HFFc6 (cell line): ENCODE data around the gene MRGPRX3. TPM values are rescaled to one million over a fixed set of nuclear protein-coding genes. Genes with fewer than 3 reads are reported as not detected.
"Not testable (repeated sequence)": the region's sequence is repeated elsewhere in the genome, so short reads cannot be mapped to it uniquely, and the experiment has no call there.

Source experiments
- DNase-seq: peaks from one replicate; pipeline ENCODE4 v3.0.0-alpha.2; 2018
- H3K27ac Mint-ChIP-seq: 2 replicates; pipeline ENCODE4 v1.8.0; 2020; ENCODE audit warnings: mild to moderate bottlenecking, mixed read lengths
- H3K27me3 Mint-ChIP-seq: 2 replicates; pipeline ENCODE4 v1.8.0; 2021; ENCODE audit warnings: mild to moderate bottlenecking, moderate library complexity, mixed read lengths; ENCODE audit not compliant: insufficient read depth
- H3K36me3 Mint-ChIP-seq: 2 replicates; pipeline ENCODE4 v1.8.0; 2021; ENCODE audit warnings: low read depth, mixed read lengths
- H3K4me1 Mint-ChIP-seq: 2 replicates; pipeline ENCODE4 v1.8.0; 2020; ENCODE audit warnings: low read depth, mixed read lengths
- H3K4me3 Mint-ChIP-seq: 2 replicates; pipeline ENCODE4 v1.8.0; 2020; ENCODE audit warnings: mild to moderate bottlenecking, moderate library complexity, mixed read lengths
- H3K9me3 Mint-ChIP-seq: 2 replicates; pipeline ENCODE4 v1.8.0; 2020; ENCODE audit warnings: mild to moderate bottlenecking, mixed read lengths
- total RNA-seq, 6 experiments: library from RNA; stranded (reverse); fragmentation: NEBNext Ultra II Directional; extraction: Animal tissue kit (Norgen Biotek cat#: 25700); gene quantifications; 2 replicates in 1 of 6; 3 replicates in 5 of 6; pipeline ENCODE4 v1.2.3, GENCODE V29; 2021
- TF ChIP-seq, protein P1 (sequence below): fragments of 200-600 bp; sonication (generic); IDR thresholded peaks from 2 replicates; pipeline ENCODE4 v1.5.0; 2021; ENCODE audit warnings: antibody characterized with exemption, mild to moderate bottlenecking

Gene MRGPRX3
- total RNA-seq, 6 experiments from 2014 or later, result not detected

DNA sequence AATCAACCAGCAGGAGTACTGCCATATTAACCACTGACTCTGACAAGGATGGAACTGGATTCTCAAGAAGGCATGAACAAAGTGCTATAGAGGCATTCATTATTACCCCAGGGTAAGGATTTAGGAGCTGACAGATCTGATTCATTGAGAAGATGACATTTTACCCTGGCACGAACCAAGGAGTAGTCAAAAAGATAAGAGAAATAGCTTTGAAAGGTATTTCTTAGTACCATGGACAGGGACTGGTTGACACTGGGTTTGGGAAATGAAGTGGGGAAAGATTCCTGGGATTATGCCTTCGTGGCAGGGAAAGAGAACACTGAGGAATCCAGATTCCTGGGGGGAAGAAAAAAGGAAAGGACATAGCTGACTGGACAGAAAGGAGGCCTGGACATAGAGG is 21.4 kb upstream of the MRGPRX3 start:
- H3K9me3 Mint-ChIP-seq, result no peaks in the 10 kb centered on the region
- no peak overlapping the region for H3K27ac Mint-ChIP-seq
- no peaks in the 10 kb centered on the region for H3K36me3 Mint-ChIP-seq
- no peak for DNase-seq
- no peak overlapping the region for H3K4me3 Mint-ChIP-seq
- TF ChIP-seq, protein P1, sequence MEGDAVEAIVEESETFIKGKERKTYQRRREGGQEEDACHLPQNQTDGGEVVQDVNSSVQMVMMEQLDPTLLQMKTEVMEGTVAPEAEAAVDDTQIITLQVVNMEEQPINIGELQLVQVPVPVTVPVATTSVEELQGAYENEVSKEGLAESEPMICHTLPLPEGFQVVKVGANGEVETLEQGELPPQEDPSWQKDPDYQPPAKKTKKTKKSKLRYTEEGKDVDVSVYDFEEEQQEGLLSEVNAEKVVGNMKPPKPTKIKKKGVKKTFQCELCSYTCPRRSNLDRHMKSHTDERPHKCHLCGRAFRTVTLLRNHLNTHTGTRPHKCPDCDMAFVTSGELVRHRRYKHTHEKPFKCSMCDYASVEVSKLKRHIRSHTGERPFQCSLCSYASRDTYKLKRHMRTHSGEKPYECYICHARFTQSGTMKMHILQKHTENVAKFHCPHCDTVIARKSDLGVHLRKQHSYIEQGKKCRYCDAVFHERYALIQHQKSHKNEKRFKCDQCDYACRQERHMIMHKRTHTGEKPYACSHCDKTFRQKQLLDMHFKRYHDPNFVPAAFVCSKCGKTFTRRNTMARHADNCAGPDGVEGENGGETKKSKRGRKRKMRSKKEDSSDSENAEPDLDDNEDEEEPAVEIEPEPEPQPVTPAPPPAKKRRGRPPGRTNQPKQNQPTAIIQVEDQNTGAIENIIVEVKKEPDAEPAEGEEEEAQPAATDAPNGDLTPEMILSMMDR, result no peak
- peaks cover 11% of the 10 kb centered on the region for H3K27me3 Mint-ChIP-seq
- peaks cover 13% of the 10 kb centered on the region for H3K4me1 Mint-ChIP-seq

DNA sequence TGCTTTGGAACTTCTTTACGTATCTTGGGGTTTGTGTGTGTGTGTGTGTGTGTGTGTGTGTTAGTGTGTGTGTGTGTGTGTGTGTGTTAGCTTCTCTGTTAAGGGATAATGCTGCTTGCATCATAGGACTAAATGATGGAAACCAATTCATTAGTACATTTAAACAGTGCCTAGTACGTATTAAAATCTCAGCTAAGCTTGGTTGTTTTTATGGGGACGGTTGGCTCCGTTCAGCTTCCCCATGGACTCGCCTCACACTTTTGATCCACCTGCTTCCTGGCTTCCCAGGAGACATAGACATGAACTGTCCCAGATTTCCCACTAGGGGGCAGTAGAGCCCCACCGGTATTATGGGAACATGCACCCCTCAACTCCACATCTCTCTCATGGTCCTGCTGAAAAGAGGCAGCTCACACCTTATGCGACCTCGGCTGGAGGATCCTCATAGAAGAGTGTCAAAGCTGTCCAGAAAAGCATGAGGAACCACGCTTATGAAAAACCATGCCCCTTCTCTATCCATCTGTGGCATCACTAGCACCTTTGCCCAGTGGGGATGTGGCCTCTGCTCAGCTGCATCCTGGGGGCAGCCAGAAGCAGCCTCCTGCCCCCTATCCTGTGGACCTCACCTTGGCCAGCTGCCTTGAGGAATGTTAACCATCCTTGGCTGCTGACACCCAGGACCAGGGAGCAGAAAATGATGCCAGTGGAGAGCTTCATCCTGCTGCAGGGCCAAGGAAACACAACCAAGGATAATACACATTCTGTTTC is 16.8 kb upstream of the MRGPRX3 start:
- H3K27me3 Mint-ChIP-seq, result peaks cover 15% of the 10 kb centered on the region
- H3K9me3 Mint-ChIP-seq, result no peaks in the 10 kb centered on the region
- no peak overlapping the region for H3K4me3 Mint-ChIP-seq
- no peak overlapping the region for H3K27ac Mint-ChIP-seq
- DNase-seq, result peak; percentile 47
- no peaks in the 10 kb centered on the region for H3K4me1 Mint-ChIP-seq
- H3K36me3 Mint-ChIP-seq, result no peaks in the 10 kb centered on the region
- TF ChIP-seq, protein P1, result peak; percentile 93

DNA sequence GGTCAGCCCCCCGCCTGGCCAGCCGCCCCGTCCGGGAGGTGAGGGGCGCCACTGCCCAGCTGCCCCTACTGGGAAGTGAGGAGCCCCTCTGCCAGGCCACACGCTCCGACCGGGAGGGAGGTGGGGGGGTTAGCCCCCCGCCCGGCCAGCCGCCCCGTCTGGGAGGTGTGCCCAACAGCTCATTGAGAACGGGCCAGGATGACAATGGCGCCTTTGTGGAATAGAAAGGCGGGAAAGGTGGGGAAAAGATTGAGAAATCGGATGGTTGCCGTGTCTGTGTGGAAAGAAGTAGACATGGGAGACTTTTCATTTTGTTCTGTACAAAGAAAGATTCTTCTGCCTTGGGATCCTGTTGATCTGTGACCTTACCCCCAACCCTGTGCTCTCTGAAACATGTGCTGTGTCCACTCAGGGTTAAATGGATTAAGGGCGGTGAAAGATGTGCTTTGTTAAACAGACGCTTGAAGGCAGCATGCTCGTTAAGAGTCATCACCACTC is 11.0 kb upstream of the MRGPRX3 start:
- not testable (repeated sequence) for H3K4me3 Mint-ChIP-seq, H3K27ac Mint-ChIP-seq, H3K36me3 Mint-ChIP-seq, DNase-seq, H3K4me1 Mint-ChIP-seq, H3K9me3 Mint-ChIP-seq
- peaks cover 10% of the 10 kb centered on the region for H3K27me3 Mint-ChIP-seq

DNA sequence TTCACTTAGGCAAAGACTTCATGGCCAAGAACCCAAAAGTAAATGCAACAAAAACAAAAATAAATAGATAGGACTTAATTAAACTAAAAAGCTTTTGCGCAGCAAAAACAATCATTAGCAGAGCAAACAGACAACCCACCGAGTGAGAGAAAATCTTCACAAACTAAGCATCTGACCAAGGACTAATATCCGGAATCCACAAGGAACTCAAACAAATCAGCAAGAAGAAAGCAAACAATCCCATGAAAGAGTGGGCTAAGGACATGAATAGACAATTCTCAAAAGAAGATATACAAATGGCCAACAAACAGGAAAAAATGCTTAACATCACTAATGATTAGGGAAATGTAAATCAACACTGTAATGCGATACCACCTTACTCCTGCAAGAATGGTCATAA is 1.3 kb upstream of the MRGPRX3 start:
- not testable (repeated sequence) for H3K4me1 Mint-ChIP-seq, DNase-seq, H3K36me3 Mint-ChIP-seq, H3K27ac Mint-ChIP-seq, H3K4me3 Mint-ChIP-seq, H3K9me3 Mint-ChIP-seq
- peaks cover 23% of the 10 kb centered on the region for H3K27me3 Mint-ChIP-seq

DNA sequence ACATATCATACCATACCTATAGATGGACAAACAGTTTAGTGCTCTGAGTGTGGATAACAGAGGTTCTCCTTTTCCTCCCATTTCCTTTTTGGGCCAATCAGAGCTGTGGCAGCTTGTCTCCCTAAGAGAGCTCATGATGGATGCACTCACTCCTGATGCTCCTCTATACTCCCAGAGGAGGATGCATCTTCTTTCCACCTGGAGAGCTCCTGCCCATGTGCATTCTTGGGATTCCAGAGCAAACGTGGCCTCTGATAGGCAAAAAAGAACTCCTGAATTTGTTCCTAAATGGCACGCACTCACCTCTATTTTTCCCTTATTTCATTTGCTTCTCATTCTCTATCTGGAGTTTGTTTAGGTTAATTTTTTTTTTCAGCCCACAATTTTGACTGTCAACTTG is 2.9 kb downstream of the MRGPRX3 start:
- TF ChIP-seq, protein P1, result no peak
- Mint-ChIP-seq H3K27me3 (peaks cover 24% of the 10 kb centered on the region), H3K9me3 (no peaks in the 10 kb centered on the region), H3K27ac (no peak overlapping the region), H3K36me3 (no peaks in the 10 kb centered on the region), H3K4me1 (no peaks in the 10 kb centered on the region), H3K4me3 (no peak overlapping the region)
- no peak for DNase-seq

DNA sequence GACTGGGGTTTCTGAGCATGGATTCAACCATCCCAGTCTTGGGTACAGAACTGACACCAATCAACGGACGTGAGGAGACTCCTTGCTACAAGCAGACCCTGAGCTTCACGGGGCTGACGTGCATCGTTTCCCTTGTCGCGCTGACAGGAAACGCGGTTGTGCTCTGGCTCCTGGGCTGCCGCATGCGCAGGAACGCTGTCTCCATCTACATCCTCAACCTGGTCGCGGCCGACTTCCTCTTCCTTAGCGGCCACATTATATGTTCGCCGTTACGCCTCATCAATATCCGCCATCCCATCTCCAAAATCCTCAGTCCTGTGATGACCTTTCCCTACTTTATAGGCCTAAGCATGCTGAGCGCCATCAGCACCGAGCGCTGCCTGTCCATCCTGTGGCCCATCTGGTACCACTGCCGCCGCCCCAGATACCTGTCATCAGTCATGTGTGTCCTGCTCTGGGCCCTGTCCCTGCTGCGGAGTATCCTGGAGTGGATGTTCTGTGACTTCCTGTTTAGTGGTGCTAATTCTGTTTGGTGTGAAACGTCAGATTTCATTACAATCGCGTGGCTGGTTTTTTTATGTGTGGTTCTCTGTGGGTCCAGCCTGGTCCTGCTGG is 4.9 kb downstream of the MRGPRX3 start:
- Mint-ChIP-seq H3K4me1 (no peaks in the 10 kb centered on the region), H3K4me3 (no peak overlapping the region), H3K27ac (no peak overlapping the region), H3K9me3 (no peaks in the 10 kb centered on the region), H3K27me3 (peaks cover 26% of the 10 kb centered on the region), H3K36me3 (no peaks in the 10 kb centered on the region)
- TF ChIP-seq, protein P1, result no peak
- no peak for DNase-seq
